ENCODE measurements around the gene MARK4. TPM values are rescaled to one million over a fixed set of nuclear protein-coding genes. Genes with fewer than 3 reads are reported as not detected.

Gene MARK4
- total RNA-seq, 4 donors from 2014 or later = 11.0 to 40.8 (median 13.2) TPM

GRCh38 chr19:45350477-45351058 lies 99.5 kb downstream of the MARK4 start:
- Histone ChIP-seq H3K4me3 (no peak overlapping the region), H3K36me3 (no peaks in the 10 kb centered on the region), H3K9me3 (no peaks in the 10 kb centered on the region), H3K27ac (no peak overlapping the region), H3K27me3 (peaks cover 25% of the 10 kb centered on the region), H3K4me1 (no peaks in the 10 kb centered on the region)
- in situ Hi-C loops (cut with MboI; ENCODE audit: low pct_ligation_motif_present in 1 of 4, low pct_unique_long_range_greater_than_20kb in 1 of 4, low sequenced_read_pairs in 3 of 4) = no loop called here
- WGBS, 2 donors (ENCODE audit: low coverage in 1 of 2) = 84 to 100% methylated on average over 1 to 15 of the region's 17 CpGs
- TF ChIP-seq CTCF (IDR thresholded peaks at IDR 0.05) = no peak
- TF ChIP-seq EP300 (IDR thresholded peaks at IDR 0.05; ENCODE audit: low read depth) = no peak
- TF ChIP-seq POLR2AphosphoS5 (IDR thresholded peaks at IDR 0.05) = no peak
- no peak for TF ChIP-seq POLR2A (IDR thresholded peaks at IDR 0.05)
- intact Hi-C loops (cut with DNase I; ENCODE audit: low total_unique reads) = no loop called here
- no peak for DNase-seq

- H3K27ac ChIP-seq = no peak overlapping the region
- in situ Hi-C loops (cut with MboI; ENCODE audit: low pct_ligation_motif_present in 1 of 4, low pct_unique_long_range_greater_than_20kb in 1 of 4, low sequenced_read_pairs in 3 of 4) (no loop called here), intact Hi-C loops (cut with DNase I; ENCODE audit: low total_unique reads) (no loop called here)
- peaks cover 16% of the 10 kb centered on the region for H3K27me3 ChIP-seq
- DNase-seq = no peak
- WGBS, 2 donors (ENCODE audit: low coverage in 1 of 2) = 77% methylated on average over 13 of the region's 13 CpGs; no CpG with 5 or more reads in 1 of the 2 donors
- TF ChIP-seq CTCF (IDR thresholded peaks at IDR 0.05) (no peak), POLR2AphosphoS5 (IDR thresholded peaks at IDR 0.05) (no peak), EP300 (IDR thresholded peaks at IDR 0.05; ENCODE audit: low read depth) (no peak), POLR2A (IDR thresholded peaks at IDR 0.05) (no peak)
- no peaks in the 10 kb centered on the region for H3K9me3 ChIP-seq
- no peak overlapping the region for H3K4me3 ChIP-seq
- no peaks in the 10 kb centered on the region for H3K4me1 ChIP-seq
- no peaks in the 10 kb centered on the region for H3K36me3 ChIP-seq
These were observed 100.4 kb downstream of the MARK4 start for GRCh38 chr19:45351401-45351952.

DNA sequence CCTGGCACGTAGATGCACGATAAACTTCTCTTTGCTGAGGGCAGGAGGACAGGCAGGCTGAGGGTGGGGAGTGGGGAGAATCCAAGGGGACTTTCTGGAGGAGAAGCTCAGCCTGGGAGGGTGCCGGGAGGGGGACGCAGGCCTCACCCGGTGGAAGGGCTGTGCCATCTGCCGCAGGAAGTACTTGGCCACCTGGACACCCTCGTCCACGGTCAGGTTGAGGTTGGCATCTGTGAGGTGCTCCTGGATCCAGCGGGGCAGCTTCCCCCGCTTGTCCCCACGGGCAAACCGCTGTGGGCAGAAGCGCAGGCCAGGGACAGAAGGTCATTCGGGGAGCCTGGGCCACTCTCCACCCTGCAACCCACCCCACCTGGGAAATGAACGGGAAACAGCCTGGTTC lies 101.0 kb downstream of the MARK4 start:
- TF ChIP-seq CTCF (IDR thresholded peaks at IDR 0.05) (no peak), POLR2A (IDR thresholded peaks at IDR 0.05) (no peak), POLR2AphosphoS5 (IDR thresholded peaks at IDR 0.05) (no peak), EP300 (IDR thresholded peaks at IDR 0.05; ENCODE audit: low read depth) (no peak)
- no peaks in the 10 kb centered on the region for H3K36me3 ChIP-seq

GRCh38 chr19:45352471-45352870 lies 101.4 kb downstream of the MARK4 start:
- in situ Hi-C loops (cut with MboI; ENCODE audit: low pct_ligation_motif_present in 1 of 4, low pct_unique_long_range_greater_than_20kb in 1 of 4, low sequenced_read_pairs in 3 of 4) (no loop called here), intact Hi-C loops (cut with DNase I; ENCODE audit: low total_unique reads) (no loop called here)
- 80 to 93% methylated on average over 1 to 20 of the region's 20 CpGs for WGBS, 2 donors (ENCODE audit: low coverage in 1 of 2)
- Histone ChIP-seq H3K36me3 (no peaks in the 10 kb centered on the region), H3K4me3 (no peak overlapping the region), H3K27ac (no peak overlapping the region), H3K4me1 (no peaks in the 10 kb centered on the region), H3K9me3 (no peaks in the 10 kb centered on the region), H3K27me3 (peaks cover 6% of the 10 kb centered on the region)
- DNase-seq = no peak
- no peak for TF ChIP-seq POLR2AphosphoS5 (IDR thresholded peaks at IDR 0.05)

More for the DNA sequence above, 101.0 kb downstream of the MARK4 start:
- in situ Hi-C loops (cut with MboI; ENCODE audit: low pct_ligation_motif_present in 1 of 4, low pct_unique_long_range_greater_than_20kb in 1 of 4, low sequenced_read_pairs in 3 of 4) (no loop called here), intact Hi-C loops (cut with DNase I; ENCODE audit: low total_unique reads) (no loop called here)
- Histone ChIP-seq H3K4me1 (no peaks in the 10 kb centered on the region), H3K9me3 (no peaks in the 10 kb centered on the region), H3K27me3 (peaks cover 10% of the 10 kb centered on the region), H3K4me3 (no peak overlapping the region), H3K27ac (no peak overlapping the region)
- WGBS, 2 donors (ENCODE audit: low coverage in 1 of 2) = 91% methylated on average over 15 of the region's 15 CpGs; no CpG with 5 or more reads in 1 of the 2 donors
- no peak for DNase-seq

All from transverse colon (tissue), 4 donors.